GM19351 (cell line): ENCODE results near the gene HOXB2.
"Not testable (repeated sequence)": the region's sequence is repeated elsewhere in the genome, so short reads cannot be mapped to it uniquely, and the experiment has no call there.

Source experiments
- ATAC-seq: cut with Tn5 transposase; IDR thresholded peaks from one replicate; pipeline ENCODE4 v1.9.1; 2021; ENCODE audit warnings: mild to moderate bottlenecking, moderate library complexity; ENCODE audit not compliant: unreplicated experiment

Gene HOXB2

DNA sequence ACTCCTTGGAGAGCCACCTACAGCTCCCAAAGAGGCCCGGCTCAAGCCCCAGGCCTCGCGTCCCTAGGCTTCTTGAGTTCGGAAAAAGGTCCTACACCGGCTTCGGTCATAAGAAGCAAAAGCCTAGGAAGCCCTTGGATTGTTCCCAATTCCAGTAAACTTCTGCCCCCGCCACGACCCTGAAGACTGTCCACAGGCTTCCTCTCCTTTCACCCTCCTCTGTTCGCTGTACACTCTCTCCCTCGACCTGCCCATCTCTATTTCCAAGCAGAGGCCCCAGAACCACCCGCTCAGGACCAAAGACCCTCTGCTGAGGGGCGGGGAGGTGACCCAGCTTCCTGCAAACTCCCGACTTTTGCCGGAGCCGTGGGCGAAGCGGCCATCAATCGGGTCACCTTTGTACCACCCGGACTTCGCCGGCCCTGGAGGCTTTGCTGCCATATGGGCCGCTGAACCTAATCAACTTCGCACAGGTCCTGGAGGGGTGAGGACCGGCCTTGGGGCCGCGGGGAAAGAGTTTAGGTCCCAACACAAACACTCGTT lies 2.7 kb downstream of the HOXB2 start:
- ATAC-seq, result no peak

DNA sequence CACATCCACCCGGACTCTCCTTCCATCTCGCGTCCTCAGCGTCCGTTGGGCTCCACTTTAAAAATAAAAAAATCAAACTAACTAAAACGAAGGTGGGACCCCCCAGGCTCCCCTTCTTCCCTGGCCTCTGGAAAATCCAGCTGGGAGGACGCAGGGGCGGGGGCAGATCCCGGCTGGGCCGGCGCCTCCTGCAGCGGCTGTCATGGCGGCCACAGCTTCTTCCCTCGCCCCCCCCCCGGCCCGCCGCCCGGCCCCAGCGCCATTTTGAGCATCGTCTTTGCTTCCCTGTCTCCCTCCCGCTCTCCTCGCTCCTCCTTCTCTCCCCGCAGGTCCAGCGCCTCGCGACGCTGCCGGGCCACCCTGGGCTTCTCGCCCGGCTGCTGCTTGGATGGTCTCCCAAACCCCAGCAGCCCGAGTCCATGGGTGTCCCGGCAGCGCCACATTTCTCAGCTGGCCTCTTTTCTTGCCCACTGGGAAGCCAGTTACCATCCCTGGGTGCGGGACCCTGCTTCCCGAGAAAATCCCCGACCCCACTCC lies 3.3 kb downstream of the HOXB2 start:
- no peak for ATAC-seq

DNA sequence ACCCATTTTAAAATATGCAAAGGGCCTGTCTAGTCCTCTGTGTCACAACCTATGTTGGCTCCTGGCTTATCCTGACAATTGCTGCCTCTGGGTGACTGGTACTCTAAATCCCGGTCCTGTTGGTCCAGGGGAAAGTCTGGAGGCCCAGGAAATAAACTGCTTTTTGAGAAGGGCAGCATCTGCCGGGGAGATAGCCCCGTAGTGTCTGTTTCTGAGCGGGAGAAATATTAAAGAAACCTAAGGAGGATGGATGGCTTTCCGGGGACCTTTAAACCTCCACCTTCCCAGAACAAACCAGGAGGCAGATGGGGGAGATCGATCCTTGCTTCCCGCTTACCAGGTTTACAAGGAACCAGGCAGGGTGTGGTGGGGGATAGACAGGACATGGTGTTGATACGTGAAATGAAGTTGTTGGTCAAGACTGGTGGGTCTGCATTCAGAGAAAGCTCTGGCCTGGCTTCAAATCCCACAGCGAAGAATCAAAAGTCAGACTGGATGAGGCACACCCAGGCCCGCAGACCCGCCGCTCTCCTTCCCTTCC lies 3.8 kb downstream of the HOXB2 start:
- ATAC-seq, result no peak

DNA sequence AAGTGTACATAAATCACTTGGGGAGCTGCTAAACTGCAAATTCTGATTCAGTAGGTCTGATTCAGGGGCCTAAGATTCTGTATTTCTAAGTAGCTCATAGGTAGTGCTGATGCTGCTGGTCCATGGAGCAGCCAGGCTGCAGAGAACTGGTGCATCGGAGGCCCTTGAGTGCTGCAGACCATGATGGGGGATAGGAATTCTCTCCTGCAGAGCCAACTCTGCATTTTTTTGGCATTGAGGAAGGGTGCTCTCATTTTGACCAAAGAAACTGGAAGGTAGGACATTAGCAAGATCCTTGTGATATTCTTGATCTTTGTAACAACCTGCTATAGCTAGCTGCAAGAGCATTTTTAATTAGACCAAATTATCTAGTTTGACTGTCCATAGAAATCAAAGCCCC lies 4.7 kb downstream of the HOXB2 start:
- no peak for ATAC-seq

DNA sequence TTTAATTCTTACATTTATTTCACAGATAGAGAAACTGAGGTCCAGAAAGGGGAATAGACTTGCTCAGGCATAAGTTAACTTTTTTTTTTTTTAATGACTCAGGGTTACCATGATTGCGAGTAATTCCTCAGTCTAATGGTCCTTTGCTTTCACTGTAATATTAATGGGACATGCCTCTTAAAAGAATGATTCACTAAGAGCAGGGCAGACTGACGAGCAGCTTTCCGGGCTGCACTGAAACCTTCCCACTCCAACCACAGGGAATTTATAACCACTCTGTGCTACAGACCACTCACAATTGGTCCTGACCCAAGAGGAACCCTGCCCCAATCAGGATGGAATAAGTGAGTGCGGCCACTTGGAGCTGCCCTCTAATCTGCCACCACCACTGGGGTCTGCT lies 5.7 kb downstream of the HOXB2 start:
- no peak for ATAC-seq

DNA sequence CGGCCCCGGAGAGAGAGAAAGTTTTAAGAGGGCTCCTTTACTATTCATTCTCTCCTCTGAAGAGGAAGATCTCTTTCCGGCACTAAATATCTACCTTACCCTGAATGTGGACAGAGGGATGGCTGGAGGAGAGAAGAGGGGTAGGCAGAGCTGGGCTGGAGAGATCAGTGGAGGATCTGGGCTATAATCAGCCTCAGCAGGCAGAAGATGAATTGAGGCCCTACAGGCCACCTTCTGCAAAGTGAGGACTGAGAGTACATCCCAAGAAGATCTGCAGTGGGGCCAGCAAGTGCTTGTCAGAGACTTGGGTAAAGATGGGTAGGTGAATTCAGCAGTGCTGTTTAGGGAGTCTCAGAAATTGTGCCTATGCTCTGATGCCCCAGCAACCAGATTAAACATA lies 7.6 kb downstream of the HOXB2 start:
- ATAC-seq, result no peak

DNA sequence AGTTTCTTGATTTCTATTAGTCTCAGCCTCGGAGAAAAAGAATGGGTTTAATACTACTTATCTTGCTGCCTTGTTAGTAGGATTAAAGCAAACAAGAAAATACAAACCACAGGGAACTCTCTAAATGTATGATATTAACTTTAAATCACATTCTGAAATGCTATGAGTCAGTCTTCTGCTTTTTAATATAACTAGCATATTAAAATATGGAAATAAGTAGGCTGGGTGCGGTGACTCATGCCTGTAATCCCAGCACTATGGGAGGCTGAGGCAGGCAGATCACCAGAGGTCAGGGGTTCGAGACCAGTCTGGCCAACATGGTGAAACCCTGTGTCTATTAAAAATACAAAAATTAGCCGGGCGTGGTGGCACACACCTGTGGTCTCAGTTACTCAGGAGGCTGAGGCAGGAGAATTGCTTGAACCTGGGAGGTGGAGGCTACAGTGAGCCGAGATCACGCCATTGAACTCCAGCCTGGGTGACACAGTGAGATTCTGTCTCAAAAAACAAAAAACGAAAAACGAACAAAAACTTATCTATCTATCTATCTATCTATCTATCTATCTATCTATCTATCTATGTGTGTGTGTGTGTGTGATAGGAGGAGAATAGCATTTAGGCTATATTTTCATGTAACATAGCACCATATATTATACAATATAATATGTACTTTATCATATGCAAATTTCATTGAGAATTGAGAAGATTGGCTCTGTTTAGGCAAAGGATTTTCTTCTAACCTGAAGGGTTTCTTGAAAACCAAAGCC lies 8.9 kb downstream of the HOXB2 start:
- ATAC-seq, result not testable (repeated sequence)

DNA sequence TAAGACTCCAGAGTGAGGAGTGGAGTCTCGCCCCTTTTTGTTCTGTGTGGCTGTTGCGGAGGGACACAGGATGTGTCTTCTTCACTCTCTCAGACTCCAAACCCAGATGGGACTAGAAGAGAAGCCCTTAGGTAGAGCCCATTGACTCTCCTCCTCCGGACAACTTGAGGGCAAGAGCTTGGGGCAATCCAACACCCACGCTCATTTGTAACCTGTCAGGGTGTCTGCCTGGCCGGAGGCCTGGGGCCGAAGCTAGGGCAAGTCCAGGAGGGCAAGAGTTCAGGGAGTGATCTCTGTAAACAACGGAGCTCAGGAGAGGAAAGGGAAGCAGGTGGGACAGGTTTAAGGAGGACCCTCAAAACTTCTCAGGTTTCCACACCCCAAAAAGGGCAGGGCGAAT lies 12.6 kb downstream of the HOXB2 start:
- no peak for ATAC-seq

DNA sequence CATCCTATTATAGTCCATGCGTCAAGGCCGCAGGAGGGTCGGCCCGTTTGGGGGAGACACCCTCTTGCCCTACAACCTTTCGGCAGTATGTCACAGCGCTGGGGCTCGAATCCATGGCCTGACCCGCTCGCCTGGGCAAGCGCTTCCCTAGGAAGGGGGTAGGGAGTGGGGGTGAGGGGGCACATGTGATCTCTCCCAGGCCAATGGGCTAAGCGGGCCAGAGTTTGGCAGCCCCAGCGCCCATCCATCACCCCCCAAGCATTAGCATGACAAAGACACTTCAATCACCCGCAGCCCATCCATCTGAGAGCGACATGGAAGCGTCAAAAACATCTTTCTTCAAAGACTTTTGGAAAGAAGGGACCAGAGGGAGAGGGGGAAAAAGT lies 14.0 kb downstream of the HOXB2 start, which contains the start of gene HOXB1:
TSS of gene HOXB1 (minus strand) at position 125 of the 386 bp plus-strand sequence. CDS start at position 18, 107 bp downstream.
- no peak for ATAC-seq

DNA sequence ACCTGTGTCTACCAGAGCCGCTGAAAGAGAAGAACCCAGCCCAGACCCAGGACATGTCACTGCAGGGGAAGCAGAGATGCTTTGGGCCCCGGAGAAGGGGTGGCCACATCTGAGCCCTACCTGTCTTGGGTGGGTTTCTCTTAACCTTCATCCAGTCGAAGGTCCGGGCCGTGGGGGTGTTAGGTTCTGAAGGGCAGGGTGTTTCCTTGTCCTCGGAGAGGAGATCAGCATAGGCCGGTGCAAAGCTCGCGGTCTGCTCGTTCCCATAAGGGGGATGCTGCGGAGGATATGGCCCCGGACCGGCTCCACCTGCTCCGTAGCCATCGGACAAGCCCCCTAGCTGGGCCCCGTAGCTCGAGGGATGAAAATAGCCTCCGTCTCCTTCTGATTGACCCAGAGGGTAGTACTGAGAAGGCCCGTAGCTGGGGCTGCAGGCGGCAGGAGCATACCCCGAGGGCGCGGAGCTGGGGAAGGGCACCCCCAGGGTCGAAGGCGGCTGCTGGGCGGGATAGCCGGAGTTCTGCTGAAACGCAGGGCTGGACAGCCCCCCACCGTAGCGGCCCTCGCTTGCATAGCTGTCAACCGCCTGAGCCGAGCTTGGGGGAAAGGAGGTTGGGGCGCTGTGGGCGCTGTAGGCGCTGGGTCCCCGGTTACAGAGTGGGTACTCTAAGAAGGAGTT lies 14.6 kb downstream of the HOXB2 start:
- no peak for ATAC-seq

DNA sequence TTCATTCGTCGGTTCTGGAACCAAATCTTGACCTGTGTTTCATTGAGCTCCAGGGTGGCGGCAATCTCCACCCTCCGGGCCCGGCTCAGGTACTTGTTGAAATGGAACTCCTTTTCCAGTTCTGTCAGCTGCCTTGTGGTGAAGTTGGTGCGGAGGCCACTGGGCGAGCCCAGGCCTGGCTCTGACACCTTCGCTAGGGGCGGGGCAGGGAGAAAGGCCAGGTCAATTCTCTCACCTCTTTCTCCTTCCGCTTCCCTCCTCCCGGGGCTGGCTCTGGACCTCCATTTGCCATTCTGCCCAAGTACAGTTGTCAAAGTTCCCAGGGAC lies 15.3 kb downstream of the HOXB2 start:
- ATAC-seq, result no peak

DNA sequence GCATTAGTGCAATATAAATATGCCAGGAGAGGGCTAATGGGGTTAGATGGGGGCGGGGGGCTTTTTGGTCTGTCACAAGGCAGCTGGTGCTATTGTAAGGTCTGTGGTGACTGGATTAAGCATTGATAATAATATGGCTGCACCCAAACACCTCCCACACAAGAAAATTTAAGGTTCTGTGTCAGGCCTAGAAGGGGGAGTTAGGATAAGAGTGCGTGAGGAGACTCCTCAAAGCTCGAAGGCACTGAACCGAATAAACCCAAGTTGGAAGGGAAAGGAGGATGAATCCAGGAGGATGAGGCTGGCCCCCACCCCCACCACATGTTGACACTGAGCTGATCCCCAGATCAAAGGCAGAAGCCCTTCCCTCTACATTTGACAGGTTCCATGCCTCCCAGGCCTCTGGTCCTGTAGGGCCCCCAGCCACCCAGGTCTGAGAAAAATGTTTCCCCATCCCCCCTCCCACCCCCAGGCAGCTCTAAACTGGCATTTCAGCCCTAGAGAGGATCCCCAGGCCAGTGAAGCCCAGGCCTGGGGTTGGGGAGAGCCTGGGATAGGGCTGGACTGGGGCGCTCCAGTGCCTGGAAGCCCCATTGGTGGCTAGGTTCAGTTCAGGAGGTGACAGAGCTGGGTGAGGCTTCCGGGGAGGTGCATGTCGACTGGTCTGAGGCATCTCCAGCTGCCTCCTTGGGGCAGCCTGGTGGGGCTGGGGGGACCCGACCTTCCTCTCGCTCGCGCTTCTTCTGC lies 15.8 kb downstream of the HOXB2 start:
- ATAC-seq, result no peak

DNA sequence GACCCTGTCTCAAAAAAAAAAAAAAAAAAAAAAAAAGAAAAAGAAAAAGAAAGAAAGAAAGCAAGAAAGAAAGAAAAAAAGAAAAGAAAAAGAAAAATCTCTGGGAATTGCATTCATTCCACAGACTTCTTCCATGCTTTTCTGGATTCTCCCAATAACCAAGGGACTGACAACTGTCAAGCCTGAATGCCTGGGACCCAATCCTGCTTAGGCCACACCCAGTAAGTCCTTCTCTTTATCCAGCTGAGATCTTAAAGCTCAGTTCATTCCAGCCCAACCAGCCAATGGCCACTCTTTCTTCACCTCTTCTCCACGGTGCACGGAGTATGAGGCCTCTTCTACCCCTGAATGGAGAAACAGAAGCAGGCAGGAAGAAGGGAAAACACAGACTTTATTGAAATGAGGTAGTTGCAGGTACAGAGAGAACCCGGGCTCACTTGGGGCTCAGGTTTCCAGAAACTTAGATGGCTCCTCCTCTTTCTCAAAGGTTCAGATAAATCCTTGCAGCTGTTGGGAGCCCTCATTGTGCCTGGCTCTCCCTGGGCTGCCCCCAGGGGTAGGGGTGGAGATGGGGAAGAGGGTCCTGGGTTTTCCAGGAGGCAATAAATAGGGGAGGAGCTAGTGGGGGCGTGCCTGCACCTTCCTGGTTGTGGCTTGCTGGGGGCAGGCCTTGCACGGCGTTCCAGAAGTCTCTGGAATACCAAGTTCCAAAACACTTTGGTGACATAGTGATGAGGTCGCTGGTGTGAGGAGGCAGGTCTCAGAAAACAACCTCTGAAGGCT lies 16.6 kb downstream of the HOXB2 start:
- ATAC-seq, result no peak

DNA sequence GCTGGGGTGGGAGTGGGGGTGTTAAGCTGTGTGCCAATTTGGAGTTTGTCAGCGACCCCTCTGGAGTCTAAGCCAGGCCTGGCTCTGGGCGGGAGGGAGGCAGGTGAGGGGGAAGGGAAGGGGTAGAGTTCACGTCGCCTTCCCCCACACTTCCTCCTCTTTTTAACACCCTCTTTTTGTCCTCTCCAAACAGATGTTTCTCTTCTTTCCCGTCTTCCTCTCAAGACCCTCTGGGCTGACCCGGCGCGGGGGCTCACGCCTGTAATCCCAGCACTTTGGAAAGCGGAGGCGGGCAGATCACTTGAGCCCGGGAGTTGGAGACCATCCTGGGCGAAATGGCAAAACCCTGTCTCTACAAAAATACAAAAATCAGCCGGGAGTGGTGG lies 17.4 kb downstream of the HOXB2 start:
- no peak for ATAC-seq

DNA sequence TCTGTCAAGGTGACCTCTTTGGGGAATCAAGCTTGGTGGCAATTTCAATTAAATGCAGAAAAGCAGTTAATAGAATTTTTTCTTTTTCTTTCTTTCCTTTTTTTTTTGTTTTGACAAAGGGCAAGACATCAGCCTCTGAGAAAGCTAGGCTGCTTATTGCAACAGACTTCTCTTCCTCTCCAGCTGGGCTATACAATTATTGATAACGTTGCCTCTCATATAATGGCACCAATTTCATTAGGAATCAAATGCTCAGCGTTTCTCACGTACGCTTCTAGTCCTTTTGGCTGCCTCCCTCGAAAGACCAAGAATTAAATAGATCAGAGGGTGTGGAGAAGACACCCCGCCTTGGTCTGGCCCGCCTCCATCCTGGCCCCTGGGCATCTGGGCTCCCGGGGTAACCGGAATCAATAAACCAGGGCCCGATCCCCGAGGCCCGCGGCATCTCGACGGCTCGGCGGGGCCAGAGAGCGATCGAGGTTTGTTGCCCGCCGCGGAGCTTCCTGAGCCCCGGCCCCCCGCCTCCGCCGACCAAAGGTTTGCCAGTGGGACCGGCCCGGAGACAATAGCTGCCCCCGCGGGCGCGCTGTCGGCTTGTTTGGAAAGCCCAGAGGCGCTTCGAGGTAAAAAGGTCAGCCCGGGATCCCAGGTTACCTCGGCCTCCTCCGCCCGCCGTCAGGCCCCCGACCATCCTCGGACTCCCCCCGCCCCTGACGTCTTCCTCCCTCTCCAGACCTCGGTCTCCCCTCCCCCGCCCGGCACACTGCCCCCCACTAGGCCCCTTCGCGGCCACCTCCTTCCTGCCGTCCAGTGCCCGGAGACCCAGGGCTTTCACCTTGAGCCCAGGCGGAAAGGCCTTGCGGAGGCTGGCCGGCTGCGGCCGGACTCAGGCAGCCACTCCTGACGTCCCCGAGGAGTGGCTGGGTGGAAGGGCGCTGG lies 18.0 kb downstream of the HOXB2 start:
- no peak for ATAC-seq

DNA sequence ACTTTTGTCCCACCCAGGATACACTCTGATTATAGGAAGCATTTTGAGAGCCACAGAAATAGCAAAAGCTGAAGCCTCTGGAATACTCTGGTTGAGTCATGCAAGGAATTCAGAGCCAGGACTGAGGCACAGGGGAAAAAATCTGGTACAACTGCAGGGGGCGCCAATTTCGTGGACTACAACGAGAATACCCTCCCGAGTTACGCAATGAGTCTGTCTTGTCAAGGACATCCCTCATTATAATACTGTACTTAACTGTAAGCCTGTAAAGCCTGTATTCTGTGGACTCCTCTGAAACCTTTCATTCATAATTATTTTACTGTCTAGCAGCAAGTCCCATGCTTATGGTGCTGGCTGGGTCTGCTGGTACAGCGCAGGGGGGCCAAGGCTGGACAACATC lies 21.9 kb downstream of the HOXB2 start:
- no peak for ATAC-seq

DNA sequence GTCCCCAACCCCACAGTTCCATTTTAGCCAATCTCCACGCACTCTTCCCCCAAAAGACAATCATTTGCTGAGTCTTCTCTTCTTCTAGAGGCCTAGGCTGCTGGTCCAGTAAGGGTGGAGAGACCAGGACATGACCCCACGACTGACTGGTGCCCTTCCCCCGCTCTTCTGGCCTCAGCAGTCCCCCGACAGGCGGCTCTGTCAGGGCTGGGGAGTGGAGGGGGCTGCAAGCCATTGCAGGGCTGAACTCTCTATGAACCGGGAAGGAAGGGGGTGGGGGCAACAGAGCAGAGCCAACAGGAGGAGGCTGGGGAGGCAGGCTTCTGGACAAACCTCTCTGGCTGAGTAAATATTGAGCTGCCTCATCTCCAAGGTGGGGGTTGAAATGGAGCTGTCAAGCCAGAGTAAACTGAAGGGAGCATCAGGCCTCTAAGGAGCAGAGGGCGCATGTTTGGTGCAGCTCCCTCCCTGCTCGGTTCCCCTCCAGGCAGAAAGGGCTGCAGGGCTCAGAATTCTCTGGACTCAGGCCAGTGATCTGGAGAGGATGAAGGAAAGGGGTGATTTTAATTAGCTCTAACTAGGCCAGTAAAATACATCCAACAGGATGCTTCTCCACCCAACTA lies 22.8 kb downstream of the HOXB2 start:
- ATAC-seq, result no peak

DNA sequence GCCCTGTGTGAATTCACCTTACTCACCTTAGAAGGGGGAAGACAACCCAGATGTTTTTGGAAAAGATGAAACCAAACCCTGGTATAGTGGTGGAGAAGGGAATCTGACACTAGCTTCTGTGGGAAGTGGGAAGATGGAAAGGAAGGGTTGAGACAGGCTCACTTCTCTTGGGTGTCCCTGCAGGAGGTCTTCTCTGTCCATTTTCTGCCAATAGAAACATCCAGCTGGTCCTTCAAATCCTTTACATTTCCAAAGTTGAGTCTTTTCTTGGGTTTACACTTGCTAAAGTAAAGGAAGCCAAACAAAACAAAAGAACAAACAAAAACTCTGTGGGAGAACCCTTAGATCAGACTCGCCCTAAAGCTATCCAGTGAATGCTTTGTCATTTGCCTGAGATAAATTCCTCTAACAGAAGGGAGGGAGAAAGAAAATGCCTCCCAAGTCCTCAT lies 24.3 kb downstream of the HOXB2 start:
- ATAC-seq, result no peak

DNA sequence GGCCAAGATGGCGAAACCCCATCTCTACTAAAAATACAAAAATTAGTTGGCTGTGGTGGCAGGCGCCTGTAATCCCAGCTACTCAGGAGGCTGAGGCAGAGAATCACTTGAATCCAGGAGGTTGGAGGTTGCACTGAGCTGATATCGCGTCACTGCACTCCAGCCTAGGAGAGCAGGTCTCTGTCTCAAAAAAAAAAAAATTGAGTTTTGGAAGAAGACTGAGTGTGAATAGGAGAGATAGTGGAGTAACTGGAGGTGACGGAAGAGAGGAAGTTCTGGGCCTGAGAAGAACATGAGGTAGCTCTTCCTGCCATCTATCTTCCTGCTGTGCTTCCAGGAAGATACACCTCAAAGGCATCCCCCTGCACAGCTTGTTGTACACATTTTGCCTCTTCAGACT lies 25.5 kb downstream of the HOXB2 start:
- ATAC-seq, result no peak
